Ovary (tissue), 3 donors: Measurements from ENCODE around the gene FBP1.

Experiments
- CTCF ChIP-seq, 3 donors: fragments of 450-650 bp in 2 of 3; fragments of 200-600 bp in 1 of 3; IDR thresholded peaks; one replicate each; pipeline versions ENCODE4 v1.5.1 to v1.8.0; 2016 to 2022; ENCODE audit warnings: antibody characterized with exemption in 3 of 3, mild to moderate bottlenecking in 1 of 3
- EP300 ChIP-seq: sonication (generic); formaldehyde crosslinking; IDR thresholded peaks from one replicate; pipeline ENCODE4 v1.6.1; 2017; ENCODE audit warnings: antibody characterized with exemption
- donor health status: DM: no; HTN: no; CAD: no.

DNA sequence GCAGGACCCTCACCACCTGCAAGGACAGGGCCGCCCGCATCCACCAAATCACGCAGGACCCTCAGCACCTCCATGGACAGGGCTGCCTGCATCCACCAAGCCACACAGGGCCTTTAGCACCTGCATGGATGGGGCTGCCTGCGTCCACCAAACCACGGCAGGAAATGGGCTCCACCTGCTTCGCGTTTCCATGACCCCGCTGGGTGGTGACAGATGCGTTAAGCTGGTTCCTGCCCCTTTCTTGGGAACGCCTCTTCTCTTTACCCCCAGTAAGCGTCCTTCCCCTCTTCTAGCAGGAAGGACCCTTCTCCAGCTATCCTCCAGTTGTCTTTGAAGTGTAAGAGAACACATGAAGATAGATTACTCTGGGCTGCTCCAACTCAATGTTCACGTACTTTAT lies 13.5 kb downstream of the FBP1 start:
- TF ChIP-seq EP300 = no peak
- no peak for TF ChIP-seq CTCF (IDR thresholded peaks at IDR 0.05)
